ENCODE measurements around the gene EVX1. TPM values are rescaled to one million over a fixed set of nuclear protein-coding genes. Genes with fewer than 3 reads are reported as not detected.

Gene EVX1
- total RNA-seq, 1 experiment from 2014 or later: not detected

DNA sequence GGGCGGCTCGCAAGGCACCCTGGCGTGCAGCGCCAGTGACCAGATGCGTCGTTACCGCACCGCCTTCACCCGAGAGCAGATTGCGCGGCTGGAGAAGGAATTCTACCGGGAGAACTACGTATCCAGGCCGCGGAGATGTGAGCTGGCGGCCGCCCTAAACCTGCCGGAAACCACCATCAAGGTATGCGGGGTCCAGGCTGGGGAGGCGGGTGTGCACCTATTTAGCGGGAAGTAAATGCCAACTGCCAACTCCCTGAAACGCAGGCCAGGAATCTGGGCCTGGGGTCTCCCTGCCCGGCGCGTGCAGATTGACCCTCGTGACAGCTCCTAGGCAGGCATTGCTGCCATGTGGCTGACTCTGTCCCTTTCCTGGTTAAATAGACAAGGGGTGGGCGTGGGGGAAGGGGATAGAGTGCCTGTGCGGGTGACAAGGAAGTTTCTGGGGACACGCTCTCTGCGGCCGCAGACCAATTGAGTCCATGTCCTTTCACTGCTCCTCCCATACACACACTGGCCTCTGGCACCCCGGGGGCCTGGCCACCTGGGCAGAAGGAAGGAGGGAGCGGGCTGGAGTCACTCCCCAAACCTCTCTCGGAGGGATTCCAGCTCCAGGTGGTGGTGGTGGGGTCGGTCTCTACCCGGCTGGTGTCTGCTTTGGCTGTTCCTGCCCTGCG, 2.7 kb downstream of the EVX1 start:
- H4K5ac ChIP-seq (ENCODE audit: insufficient read length, low read depth, low read length): no peak overlapping the region
- H4K20me1 ChIP-seq (ENCODE audit: control insufficient read depth, insufficient read depth, insufficient read length): peaks cover 3% of the 10 kb centered on the region
- no peak overlapping the region for H3K9ac ChIP-seq (ENCODE audit: extremely low read depth, insufficient read length, low read length)
- H2BK5ac ChIP-seq (ENCODE audit: insufficient read length, low read length): no peak overlapping the region
- H3K27ac ChIP-seq (ENCODE audit: insufficient read length, low read depth, low read length): no peak overlapping the region
- no peak overlapping the region for H2BK120ac ChIP-seq (ENCODE audit: low read depth, low read length, poor library complexity, severe bottlenecking)
- no peak overlapping the region for H3K56ac ChIP-seq (ENCODE audit: insufficient read length, low read depth, low read length)
- no peak overlapping the region for H2BK20ac ChIP-seq (ENCODE audit: low read depth, low read length, poor library complexity, severe bottlenecking)
- no peak overlapping the region for H3K14ac ChIP-seq (ENCODE audit: insufficient read depth, low read length)
- peak overlapping the region; percentile 41 for H3K4me2 ChIP-seq (ENCODE audit: insufficient read depth, insufficient read length, low read length)
- H3T11ph ChIP-seq (ENCODE audit: low read length): no peak overlapping the region
- no peak overlapping the region for H2BK15ac ChIP-seq (ENCODE audit: low read depth, low read length)
- H2AK5ac ChIP-seq (ENCODE audit: insufficient read length, low read length): no peak overlapping the region
- no peaks in the 10 kb centered on the region for H3K79me1 ChIP-seq (ENCODE audit: insufficient read depth, low read depth, low read length, poor library complexity, severe bottlenecking)
- H3K4me1 ChIP-seq (ENCODE audit: insufficient read depth, low read length): no peaks in the 10 kb centered on the region
- no peak overlapping the region for H3K23ac ChIP-seq (ENCODE audit: insufficient read length, low read depth, low read length)
- DNase-seq: peak; percentile 40
- peaks cover 30 to 58% of the 10 kb centered on the region in 2 experiments for H3K4me1 Mint-ChIP-seq
- TF ChIP-seq CTCF (conservative IDR thresholded peaks at IDR 0.05): no peak
- no peak overlapping the region for H2BK12ac ChIP-seq (ENCODE audit: insufficient read length, low read depth, low read length)
- H3K27me3 Mint-ChIP-seq (ENCODE audit: low read depth): peaks cover 100% of the 10 kb centered on the region
- no peak overlapping the region for H4K91ac ChIP-seq (ENCODE audit: insufficient read length, low read depth, low read length)
- peaks cover 2 to 13% of the 10 kb centered on the region in 2 experiments; a peak in 2 of 5 replicates for H3K9me3 Mint-ChIP-seq
- WGBS (ENCODE audit: extremely low coverage, insufficient read length, low lambda C conversion rate): no CpG with 5 or more reads among the region's 37 CpGs
- H3K79me2 ChIP-seq (ENCODE audit: insufficient read depth, low read length): no peaks in the 10 kb centered on the region
- no peak overlapping the region for H3K4ac ChIP-seq (ENCODE audit: low read depth, low read length)
- peaks cover 3% of the 10 kb centered on the region for H3K23me2 ChIP-seq (ENCODE audit: insufficient read length, low read depth, low read length, poor library complexity, severe bottlenecking)
- H4K8ac ChIP-seq (replicated peaks; ENCODE audit: insufficient read length, low read depth, low read length): no peak overlapping the region
- H3K4me3 Mint-ChIP-seq: peak overlapping the region in 1 of 2 experiments; percentile 65; a peak in 2 of 5 replicates
- H3K27ac Mint-ChIP-seq: no peak overlapping the region
- H3K36me3 Mint-ChIP-seq (ENCODE audit: insufficient read depth in 1 of 3, low read depth in 3 of 3): 0 out of 7 replicates have a peak, but pooled peaks cover 0 to 1% (median 0%) of the 10 kb centered on the region in 3 experiments
- H3K9me3 ChIP-seq (ENCODE audit: control insufficient read depth, low read depth, low read length): no peaks in the 10 kb centered on the region
- H3K27me3 ChIP-seq (ENCODE audit: insufficient read depth, low read length): peaks cover 100% of the 10 kb centered on the region
- no peak overlapping the region for H2AFZ ChIP-seq (ENCODE audit: low read length)
- H3K18ac ChIP-seq (ENCODE audit: insufficient read length, low read depth, low read length): no peak overlapping the region
